Transverse colon (tissue), 4 donors: ENCODE data around the gene SERINC4.

Experiments used
- CTCF ChIP-seq, 5 experiments: fragments of 200-600 bp in 3 of 5; fragments of 450-650 bp in 2 of 5; sonication (generic) in 3 of 5; IDR thresholded peaks; 1 replicate in 2 of 5; 2 replicates in 3 of 5; pipeline ENCODE4 v1.5.1; 2016 to 2017; ENCODE audit warnings: antibody characterized with exemption in 5 of 5, inconsistent platforms in 3 of 5, mild to moderate bottlenecking in 2 of 5, moderate library complexity in 1 of 5
- EP300 ChIP-seq: sonication (generic); formaldehyde crosslinking; IDR thresholded peaks from one replicate; pipeline ENCODE4 v1.6.1; 2017; ENCODE audit warnings: antibody characterized with exemption, low read depth
- POLR2A ChIP-seq: fragments of 450-650 bp; IDR thresholded peaks from one replicate; pipeline ENCODE4 v1.6.1; 2016; ENCODE audit warnings: antibody characterized with exemption, mild to moderate bottlenecking, moderate library complexity
- POLR2AphosphoS5 ChIP-seq, 3 donors: sonication (generic); formaldehyde crosslinking; IDR thresholded peaks; one replicate each; pipeline ENCODE4 v1.6.1; 2016; ENCODE audit warnings: antibody characterized with exemption in 3 of 3

GRCh38 chr15:43793647-43794046, 6.4 kb downstream of the SERINC4 start:
- TF ChIP-seq POLR2A (no peak), CTCF (IDR thresholded peaks at IDR 0.05) (no peak), EP300 (no peak), POLR2AphosphoS5 (IDR thresholded peaks at IDR 0.05) (no peak)
